Peyer's patch (tissue), 4 donors: Measurements from ENCODE around the gene HAS3. TPM values are rescaled to one million over a fixed set of nuclear protein-coding genes. Genes with fewer than 3 reads are reported as not detected.
"Not testable (repeated sequence)": the region's sequence is repeated elsewhere in the genome, so short reads cannot be mapped to it uniquely, and the experiment has no call there.

Experiments used
- DNase-seq, 3 donors: peaks; one replicate each; pipeline ENCODE4 v3.0.0-alpha.2; 2017 to 2019
- H3K27ac ChIP-seq, 4 donors: fragments of 200-600 bp; sonication (generic); one replicate each; pipeline ENCODE4 v1.5.1; 2016 to 2019
- H3K27me3 ChIP-seq, 2 donors: fragments of 200-600 bp; sonication (generic); one replicate each; pipeline ENCODE4 v1.5.1; 2019
- H3K36me3 ChIP-seq, 3 donors: fragments of 200-600 bp; sonication (generic); one replicate each; pipeline ENCODE4 v1.5.1; 2016 to 2019
- H3K4me1 ChIP-seq, 4 donors: fragments of 200-600 bp; sonication (generic); one replicate each; pipeline ENCODE4 v1.5.1; 2016 to 2019
- H3K4me3 ChIP-seq, 4 donors: fragments of 200-600 bp; sonication (generic); 1 replicate in 3 of 4; 2 replicates in 1 of 4; pipeline ENCODE4 v1.5.1; 2016 to 2019; ENCODE audit warnings: mild to moderate bottlenecking in 1 of 4
- H3K9me3 ChIP-seq, 4 donors: fragments of 200-600 bp; sonication (generic); one replicate each; pipeline ENCODE4 v1.5.1; 2016 to 2019; ENCODE audit warnings: mild to moderate bottlenecking in 1 of 4
- CTCF ChIP-seq, 6 experiments: fragments of 450-650 bp in 4 of 6; fragments of 200-600 bp in 2 of 6; sonication (generic) in 1 of 6; IDR thresholded peaks; one replicate each; pipeline ENCODE4 v1.5.1; 2017 to 2019; ENCODE audit warnings: antibody characterized with exemption in 6 of 6, mild to moderate bottlenecking in 3 of 6, moderate library complexity in 1 of 6
- POLR2A ChIP-seq, 2 donors: fragments of 450-650 bp; IDR thresholded peaks; one replicate each; pipeline ENCODE4 v1.5.1; 2017; ENCODE audit warnings: antibody characterized with exemption in 2 of 2, mild to moderate bottlenecking in 2 of 2, moderate library complexity in 2 of 2
- total RNA-seq, 4 donors: library from RNA; depleted of rRNA; stranded (reverse); fragments of >200 nt; gene quantifications; one replicate each; pipeline ENCODE4 v1.1.0, GENCODE V29; 2016

Gene HAS3
- total RNA-seq, 4 donors from 2014 or later, result 1.1 to 2.5 (median 1.2) TPM

- H3K27ac ChIP-seq, result no peak overlapping the region
- no peak overlapping the region for H3K4me3 ChIP-seq
- TF ChIP-seq CTCF (IDR thresholded peaks at IDR 0.05), result peak in 3 of 6 experiments; percentile 25 to 38 (median 34)
- no peak for TF ChIP-seq POLR2A (IDR thresholded peaks at IDR 0.05)
- DNase-seq, result no peak
- H3K36me3 ChIP-seq, result peaks cover 0 to 75% (median 0%) of the 10 kb centered on the region in 3 donors
- no peaks in the 10 kb centered on the region for H3K27me3 ChIP-seq
- H3K4me1 ChIP-seq, result no peaks in the 10 kb centered on the region
- H3K9me3 ChIP-seq, result no peaks in the 10 kb centered on the region
Measured at GRCh38 chr16:69143116-69143515, 37.7 kb downstream of the HAS3 start.

- Histone ChIP-seq H3K4me1 (no peaks in the 10 kb centered on the region), H3K4me3 (no peak overlapping the region), H3K27ac (no peak overlapping the region), H3K27me3 (no peaks in the 10 kb centered on the region), H3K9me3 (no peaks in the 10 kb centered on the region), H3K36me3 (peaks cover 0 to 60% (median 0%) of the 10 kb centered on the region in 3 donors)
- no peak for TF ChIP-seq CTCF (IDR thresholded peaks at IDR 0.05)
- no peak for TF ChIP-seq POLR2A (IDR thresholded peaks at IDR 0.05)
- no peak for DNase-seq
Measured at GRCh38 chr16:69145658-69146057, 40.2 kb downstream of the HAS3 start.

- not testable (repeated sequence) for H3K27ac ChIP-seq, H3K4me3 ChIP-seq, H3K4me1 ChIP-seq, DNase-seq, H3K9me3 ChIP-seq, H3K27me3 ChIP-seq
- peaks cover 0 to 63% (median 0%) of the 10 kb centered on the region in 3 donors for H3K36me3 ChIP-seq
Measured at GRCh38 chr16:69149621-69150020, 44.2 kb downstream of the HAS3 start.

GRCh38 chr16:69150146-69150865, 44.9 kb downstream of the HAS3 start:
- Histone ChIP-seq H3K4me3 (no peak overlapping the region), H3K27me3 (no peaks in the 10 kb centered on the region), H3K27ac (no peak overlapping the region), H3K9me3 (no peaks in the 10 kb centered on the region), H3K4me1 (no peaks in the 10 kb centered on the region), H3K36me3 (peaks cover 0 to 63% (median 0%) of the 10 kb centered on the region in 3 donors)
- peak in 2 of 3 donors; percentile 46 to 82 for DNase-seq
- TF ChIP-seq POLR2A (IDR thresholded peaks at IDR 0.05), result no peak
- TF ChIP-seq CTCF (IDR thresholded peaks at IDR 0.05), result peak; percentile 42 to 95 (median 86)

GRCh38 chr16:69157196-69157595, 51.7 kb downstream of the HAS3 start:
- no peak overlapping the region for H3K27ac ChIP-seq
- no peaks in the 10 kb centered on the region for H3K4me1 ChIP-seq
- H3K4me3 ChIP-seq, result no peak overlapping the region
- peaks cover 0 to 76% (median 0%) of the 10 kb centered on the region in 3 donors for H3K36me3 ChIP-seq
- no peaks in the 10 kb centered on the region for H3K9me3 ChIP-seq
- TF ChIP-seq CTCF (IDR thresholded peaks at IDR 0.05) (no peak), POLR2A (IDR thresholded peaks at IDR 0.05) (no peak)
- DNase-seq, result no peak
- H3K27me3 ChIP-seq, result no peaks in the 10 kb centered on the region

GRCh38 chr16:69160192-69160591, 54.7 kb downstream of the HAS3 start:
- Histone ChIP-seq H3K27me3 (no peaks in the 10 kb centered on the region), H3K4me3 (no peak overlapping the region), H3K9me3 (no peaks in the 10 kb centered on the region), H3K36me3 (peaks cover 0 to 63% (median 0%) of the 10 kb centered on the region in 3 donors), H3K27ac (no peak overlapping the region), H3K4me1 (no peaks in the 10 kb centered on the region)
- no peak for TF ChIP-seq CTCF (IDR thresholded peaks at IDR 0.05)
- TF ChIP-seq POLR2A (IDR thresholded peaks at IDR 0.05), result no peak
- DNase-seq, result no peak
